Endometrial microvascular endothelial cells (primary cell): ENCODE data around the gene PPP2R1A. TPM values are rescaled to one million over a fixed set of nuclear protein-coding genes. Genes with fewer than 3 reads are reported as not detected.
"Not testable (repeated sequence)": the region's sequence is repeated elsewhere in the genome, so short reads cannot be mapped to it uniquely, and the experiment has no call there.

Experiments used
- in situ Hi-C: cut with HindIII; loops from 2 replicates; pipeline ENCODE4 v1.10.0; 2017; ENCODE audit warnings: low sequenced_read_pairs, low pct_unique_long_range_greater_than_20kb; ENCODE audit errors: inconsistent ontology term
- total RNA-seq: library from RNA; depleted of rRNA; stranded (reverse); fragments of >200 nt; gene quantifications from one replicate; pipeline ENCODE4 v1.2.3, GENCODE V29; 2015; ENCODE audit errors: inconsistent ontology term

The PPP2R1A gene
- total RNA-seq, 1 donor from 2014 or later: 327 TPM

DNA sequence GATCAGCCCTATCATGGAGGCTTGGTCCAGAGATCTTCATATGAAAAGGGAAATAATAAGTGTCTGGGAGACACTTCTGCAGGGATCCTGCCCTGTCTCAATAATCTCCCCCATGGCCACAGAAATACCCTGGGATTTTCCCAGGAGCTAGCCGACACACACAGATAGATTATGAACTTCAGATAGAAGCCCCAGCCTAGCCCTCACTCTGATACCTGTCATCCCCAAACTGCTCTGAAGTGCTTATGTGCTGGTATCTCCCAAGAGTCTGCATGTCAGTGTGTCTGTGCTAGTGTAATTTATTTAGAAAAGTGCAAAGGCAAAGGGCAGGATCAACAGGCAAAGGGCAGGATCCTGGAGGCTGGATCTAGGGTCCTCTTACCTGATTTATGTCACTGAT lies 40.8 kb downstream of the PPP2R1A start:
- in situ Hi-C loops: no loop called here

DNA sequence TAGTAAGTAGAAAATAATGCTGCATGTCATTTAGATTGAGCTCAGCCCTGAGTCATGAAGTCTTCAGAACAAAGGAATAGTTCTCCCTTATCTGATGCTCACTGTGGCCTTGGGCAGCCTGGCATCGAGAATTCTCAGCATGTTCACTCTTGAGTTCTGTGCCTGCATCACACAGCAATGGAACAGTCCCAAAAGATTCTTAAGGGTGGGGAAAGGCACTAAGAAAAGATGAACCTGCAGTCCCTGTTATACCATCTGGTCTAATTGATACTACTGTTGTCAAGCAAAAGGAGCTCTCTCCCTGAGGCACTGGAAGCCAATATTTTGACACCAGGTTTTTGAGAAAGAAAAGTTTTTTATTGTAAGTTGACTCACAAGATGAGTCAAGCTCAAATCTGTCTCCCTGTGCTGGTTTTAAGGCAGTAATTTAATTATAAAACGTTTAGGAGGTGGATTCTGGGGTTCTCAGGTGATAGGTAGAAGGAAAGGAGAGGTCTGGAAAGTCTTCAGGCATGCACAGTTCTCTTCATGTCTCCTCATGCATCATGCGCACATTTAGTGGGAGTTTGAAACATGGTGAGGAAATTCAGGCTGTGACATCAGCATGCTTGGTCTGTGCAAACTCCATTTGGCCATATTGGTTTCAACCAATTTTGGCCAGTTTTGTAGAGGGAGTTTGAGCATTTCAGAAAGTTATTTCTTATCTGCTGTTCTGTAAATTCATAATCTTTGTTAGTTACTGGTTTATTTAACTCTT lies 41.5 kb downstream of the PPP2R1A start:
- in situ Hi-C loops: no loop called here

DNA sequence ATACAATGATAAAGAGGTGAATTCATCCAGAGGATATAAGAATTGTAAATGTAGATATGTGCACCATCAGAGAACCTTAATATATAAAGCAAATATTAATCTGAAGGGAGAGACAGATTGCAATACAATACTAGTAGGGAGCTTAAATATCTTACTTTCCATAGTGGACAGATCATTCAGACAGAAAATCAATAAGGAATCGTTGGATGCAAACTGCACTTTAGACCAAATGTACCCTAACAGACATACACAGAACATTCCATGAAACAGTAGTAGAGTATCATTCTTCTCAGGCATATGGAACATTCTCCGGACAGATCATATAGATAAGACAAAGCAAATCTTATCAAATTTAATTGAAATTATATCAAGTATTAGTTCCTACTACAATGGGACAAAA lies 44.6 kb downstream of the PPP2R1A start:
- in situ Hi-C loops: no loop called here

DNA sequence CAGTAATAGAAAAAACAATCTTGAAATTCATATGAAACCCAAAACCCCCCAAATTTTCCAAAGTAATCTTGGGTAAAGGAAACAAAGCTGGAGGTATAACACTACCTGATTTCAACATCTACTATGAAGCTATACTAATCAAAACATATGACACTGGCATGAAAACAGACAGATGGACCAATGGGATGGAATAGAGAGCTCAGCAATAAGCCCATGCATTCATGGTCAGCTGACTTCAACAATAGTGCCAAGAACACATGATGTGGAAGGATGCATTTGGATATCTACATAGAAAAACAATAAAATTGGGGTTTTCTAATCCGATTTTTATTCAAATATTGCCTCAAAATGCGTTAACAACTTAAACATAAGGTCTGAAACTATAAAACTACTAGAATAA lies 47.3 kb downstream of the PPP2R1A start:
- in situ Hi-C loops: no loop called here

DNA sequence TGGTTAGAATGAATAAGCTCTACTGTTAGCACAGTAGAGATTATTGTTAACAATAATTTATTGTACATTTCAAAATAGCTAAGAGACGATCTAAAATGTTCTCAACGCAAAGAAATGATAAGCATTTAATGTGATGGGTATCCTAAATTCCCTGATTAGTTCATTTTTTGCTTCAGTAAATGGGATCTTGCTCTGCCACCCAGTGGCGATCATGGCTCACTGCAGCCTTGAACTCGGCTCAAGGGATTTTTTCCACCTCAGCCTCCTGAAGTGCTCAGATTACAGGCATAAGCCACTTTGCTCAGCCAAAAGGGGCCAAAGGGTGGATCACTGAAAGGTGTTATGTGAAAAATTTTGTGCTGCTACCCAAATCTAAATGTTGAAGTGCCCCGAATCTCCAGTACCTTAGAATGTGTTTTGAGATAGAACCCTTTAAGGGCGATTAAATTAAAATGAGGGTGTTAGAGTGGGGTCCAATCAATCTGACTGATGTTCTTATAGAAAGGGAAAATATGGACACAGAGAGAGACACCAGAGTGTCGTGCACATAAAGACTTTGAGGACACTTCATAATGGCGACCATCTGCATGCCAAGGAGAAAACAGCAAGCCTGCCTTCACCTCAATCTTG lies 48.0 kb downstream of the PPP2R1A start:
- in situ Hi-C loops: no loop called here

DNA sequence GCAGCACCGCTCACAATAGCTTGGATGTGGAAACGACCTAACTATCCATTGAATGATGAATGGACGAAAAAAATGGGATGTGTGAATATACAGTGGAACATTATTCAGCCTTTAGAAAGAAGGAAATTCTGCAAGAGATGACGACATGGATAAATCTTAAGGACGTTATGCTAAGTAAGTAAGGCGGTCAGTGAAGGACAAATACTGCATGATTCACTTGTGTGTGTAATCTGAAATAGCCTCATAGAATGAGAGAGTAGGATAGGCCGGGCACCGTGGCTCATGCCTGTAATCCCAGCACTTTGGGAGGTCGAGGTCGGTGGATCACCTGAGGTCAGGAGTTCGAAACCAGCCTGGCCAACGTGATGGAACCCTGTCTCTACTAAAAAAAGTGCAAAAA lies 54.2 kb downstream of the PPP2R1A start:
- in situ Hi-C loops: no loop called here

DNA sequence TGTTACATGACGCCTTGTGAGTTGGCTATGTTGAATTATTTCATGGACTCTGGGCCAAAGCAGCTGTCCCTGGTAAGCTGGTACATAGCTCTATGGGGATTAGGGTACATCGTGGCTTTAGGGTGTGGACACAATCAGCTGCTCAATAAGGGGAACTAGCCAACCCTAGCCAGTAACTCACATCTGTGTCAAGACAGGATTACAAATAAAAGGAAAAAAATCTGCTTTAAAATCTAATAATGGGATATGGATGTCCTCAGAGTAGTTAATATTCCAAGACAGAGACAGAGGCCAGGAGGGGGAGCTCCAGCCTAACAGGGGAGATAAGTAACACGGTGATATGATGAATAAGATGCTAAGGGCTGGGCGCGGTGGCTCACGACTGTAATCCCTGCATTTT lies 58.4 kb downstream of the PPP2R1A start:
- in situ Hi-C loops: no loop called here

DNA sequence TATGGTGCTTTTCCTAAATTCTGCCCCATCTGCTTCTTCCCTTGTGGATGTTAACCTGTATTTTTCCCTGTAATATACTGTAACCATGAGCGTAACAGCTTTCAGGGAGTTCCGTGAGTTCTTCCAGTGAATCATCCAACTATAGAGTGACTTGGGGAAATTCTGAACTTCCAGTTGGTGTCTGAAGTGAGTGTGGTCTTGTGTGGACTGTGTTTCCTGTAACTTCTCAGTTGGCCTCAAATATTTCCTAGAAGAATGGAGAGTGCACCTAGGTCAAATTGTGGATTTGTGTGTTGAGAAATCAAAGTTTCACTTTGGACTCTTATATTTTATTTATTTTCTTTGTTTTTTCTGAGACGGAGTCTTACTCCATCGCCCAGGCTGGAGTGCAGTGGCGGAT lies 68.6 kb downstream of the PPP2R1A start:
- in situ Hi-C loops: no loop called here

DNA sequence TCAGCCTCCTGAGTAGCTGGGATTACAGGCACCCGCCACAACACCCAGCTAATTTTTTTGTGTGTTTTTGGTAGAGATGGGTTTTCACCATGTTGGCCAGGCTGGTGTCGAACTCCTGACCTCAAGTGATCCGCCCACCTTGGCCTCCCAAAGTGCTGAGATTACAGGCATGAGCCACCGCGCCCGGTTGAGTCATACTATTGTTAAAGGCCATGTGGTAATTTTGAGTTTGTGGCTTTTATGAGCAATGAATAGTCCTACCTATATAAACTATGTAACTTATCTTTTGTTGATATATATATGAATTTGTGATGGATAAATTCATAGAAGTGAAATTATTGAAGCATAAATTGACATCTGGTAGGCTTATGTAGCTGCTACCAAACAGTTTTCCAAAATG lies 75.7 kb downstream of the PPP2R1A start:
- in situ Hi-C loops: not testable (repeated sequence)

DNA sequence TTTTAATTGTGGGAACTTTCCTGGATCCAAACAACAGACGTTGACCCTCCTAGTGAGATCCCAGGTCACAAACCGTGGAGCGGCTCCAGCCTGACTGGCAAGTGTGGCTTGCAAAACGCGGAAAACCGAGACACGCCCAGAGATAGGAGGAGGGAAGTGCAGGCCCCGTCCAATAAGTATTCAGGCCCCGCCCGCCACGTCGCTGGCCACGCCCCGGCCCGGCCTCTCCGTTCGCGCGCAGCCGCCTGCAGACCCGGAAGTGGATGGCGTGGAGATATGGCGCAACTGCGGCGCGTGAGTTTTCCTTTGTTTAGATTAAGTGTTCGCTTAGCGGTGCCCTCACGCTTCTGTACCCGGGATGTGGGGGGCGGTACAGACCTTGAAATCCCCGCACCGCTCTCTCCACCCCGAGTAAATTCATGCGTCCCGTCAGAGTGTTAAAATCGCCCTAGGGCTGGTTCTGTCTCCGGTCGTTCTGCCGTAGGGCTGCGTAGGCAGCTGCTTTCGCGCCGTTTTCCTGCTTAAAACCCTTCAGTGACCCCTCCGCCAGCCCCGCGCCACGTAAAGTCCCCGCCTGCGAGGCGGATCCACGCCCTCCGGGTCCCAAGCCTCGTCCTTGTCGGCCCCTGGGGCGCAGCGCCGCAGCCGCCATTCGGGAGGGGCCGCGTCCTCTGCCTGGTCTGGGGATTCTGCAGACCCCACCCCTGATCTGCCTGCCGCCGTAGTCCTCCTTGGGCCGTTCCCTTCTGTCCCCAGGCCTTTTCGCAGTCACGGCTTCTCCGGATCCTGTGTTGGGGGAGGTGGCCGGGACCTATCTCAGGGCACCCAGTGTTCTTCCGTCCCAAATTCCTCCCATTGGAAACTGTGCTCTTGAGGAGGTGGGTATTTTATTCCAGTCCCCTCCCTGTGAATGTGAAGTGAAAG lies 79.7 kb downstream of the PPP2R1A start, which contains the start of gene ZNF766:
TSS of gene ZNF766 (plus strand) at position 250 of the 924 bp plus-strand sequence. CDS start at position 277, 27 bp downstream.
- in situ Hi-C loops: no loop called here

DNA sequence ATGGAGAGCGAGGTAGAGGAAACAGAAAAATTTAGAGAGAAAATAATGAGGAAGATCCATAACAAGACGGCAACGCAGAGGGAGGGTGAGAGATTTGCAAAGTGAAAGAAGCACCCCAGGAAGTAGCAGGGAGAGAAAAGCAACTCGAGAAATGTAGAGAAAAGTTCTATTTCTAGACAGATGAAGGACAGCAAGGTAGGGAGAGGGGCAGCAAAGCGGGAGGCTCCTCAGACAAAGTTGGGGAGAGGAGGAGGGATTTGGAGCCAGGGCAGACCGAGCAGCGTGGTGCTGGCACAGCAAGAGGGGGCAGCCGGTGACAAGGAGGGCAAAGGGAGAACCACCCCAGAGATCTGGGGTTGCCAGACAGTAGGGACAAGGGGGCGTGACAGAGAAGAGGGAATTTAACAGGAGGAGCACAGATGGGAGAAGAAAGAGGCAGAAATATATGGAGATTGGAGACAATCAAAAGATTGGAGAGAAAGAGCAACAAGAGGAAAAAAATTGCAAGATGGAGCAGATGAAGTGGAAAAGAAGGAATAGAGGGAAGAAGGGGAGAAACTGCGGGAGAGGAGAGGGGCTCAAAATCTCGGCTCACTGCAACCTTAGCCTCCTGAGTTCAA lies 80.5 kb downstream of the PPP2R1A start:
- in situ Hi-C loops: no loop called here

DNA sequence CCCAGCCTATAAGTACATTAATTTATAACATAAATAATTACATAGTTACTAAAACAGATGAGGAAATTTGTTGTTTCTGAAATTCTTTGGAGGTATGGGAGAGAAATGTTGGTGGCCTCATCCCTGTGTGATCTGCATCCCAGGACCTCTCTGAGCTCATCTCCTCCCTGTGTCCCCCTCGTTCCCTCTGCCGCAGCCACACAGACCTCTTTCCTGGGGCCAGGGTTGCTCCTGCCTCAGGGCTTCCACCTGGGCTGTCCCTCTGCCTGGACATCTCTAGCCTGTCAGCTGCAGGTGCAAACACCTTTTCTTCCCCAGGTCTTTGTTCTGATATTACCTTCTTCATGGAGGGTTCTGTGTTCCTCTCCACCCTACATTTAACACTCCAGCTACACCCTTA lies 83.4 kb downstream of the PPP2R1A start:
- in situ Hi-C loops: no loop called here

DNA sequence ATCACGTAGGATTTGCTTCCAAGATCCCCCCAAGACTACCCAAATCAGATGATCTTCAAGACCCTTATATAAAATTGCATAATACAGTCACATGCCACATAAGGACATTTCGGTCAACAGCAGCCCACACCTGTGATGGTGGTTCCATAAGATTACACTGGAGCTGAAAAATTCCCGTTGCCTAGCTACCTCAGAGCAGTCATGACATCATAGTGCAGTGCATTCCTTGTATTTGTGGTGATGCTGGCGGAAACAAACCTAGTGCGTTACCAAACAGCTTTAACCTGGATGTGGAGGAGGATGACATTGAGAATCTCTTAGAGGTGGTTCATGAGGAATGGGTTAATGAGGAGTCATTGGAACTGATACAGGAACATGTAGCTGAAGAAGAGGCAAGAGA lies 84.3 kb downstream of the PPP2R1A start:
- in situ Hi-C loops: no loop called here

DNA sequence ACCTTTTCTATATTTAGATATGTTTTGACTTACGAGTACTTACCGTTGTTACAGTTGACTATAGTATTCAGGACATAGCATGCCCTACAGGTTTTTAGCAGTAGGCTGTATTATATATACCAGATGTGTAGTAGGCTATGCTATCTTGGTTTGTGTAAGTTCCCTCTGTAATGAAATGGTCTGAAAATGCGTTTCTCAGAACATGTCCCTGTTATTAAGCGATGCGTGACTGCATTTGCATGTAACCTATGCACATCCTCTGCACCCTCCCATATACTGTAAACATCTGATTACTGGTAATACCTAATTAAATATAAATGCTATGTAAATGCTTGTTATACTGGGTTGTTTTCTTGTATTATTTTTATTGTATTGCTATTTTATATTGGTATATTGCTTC lies 86.1 kb downstream of the PPP2R1A start:
- in situ Hi-C loops: no loop called here

DNA sequence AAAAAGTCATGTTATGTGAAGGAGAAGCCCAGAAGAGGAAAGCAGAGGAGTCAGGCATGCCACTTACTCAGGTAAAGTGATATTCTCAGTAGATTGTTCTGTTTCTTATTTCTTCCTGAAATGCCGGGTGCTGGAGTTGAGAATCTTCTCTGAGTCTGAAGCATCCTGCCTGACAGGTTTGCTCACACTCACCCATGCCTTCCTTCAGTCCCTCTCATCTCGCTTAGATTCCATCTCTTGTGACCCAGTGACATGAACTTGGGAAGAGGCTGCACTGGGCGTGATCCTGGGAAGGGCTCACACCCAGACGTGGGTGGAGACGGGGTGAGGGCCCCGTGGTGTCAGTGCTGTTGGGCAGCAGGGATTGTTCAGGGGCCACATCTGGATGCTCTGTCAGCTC lies 87.6 kb downstream of the PPP2R1A start:
- in situ Hi-C loops: no loop called here

Other genes with a start within 250 kb of the PPP2R1A start
- gene ZNF350, start 203.2 kb upstream of the PPP2R1A start, total RNA-seq: 16.4 TPM
- 0.93 TPM for gene ZNF615, start 181.8 kb upstream of the PPP2R1A start, total RNA-seq
- gene ZNF614, start 161.7 kb upstream of the PPP2R1A start, total RNA-seq: 7.5 TPM
- gene ZNF432, start 141.2 kb upstream of the PPP2R1A start, total RNA-seq: 1.6 TPM
- gene ZNF841, start 94.3 kb upstream of the PPP2R1A start, total RNA-seq: 5.9 TPM
- 4.2 TPM for gene ZNF616, start 50.1 kb upstream of the PPP2R1A start, total RNA-seq
- 2.2 TPM for gene ZNF836, start 18.4 kb upstream of the PPP2R1A start, total RNA-seq
- 3.9 TPM for gene ZNF766, start 79.5 kb downstream of the PPP2R1A start, total RNA-seq
- gene ZNF480, start 107.1 kb downstream of the PPP2R1A start, total RNA-seq: 3.4 TPM
- gene ZNF610, start 146.2 kb downstream of the PPP2R1A start, total RNA-seq: 0.93 TPM
- gene ZNF880, start 179.9 kb downstream of the PPP2R1A start, total RNA-seq: 8.5 TPM
- 11.1 TPM for gene ZNF528, start 207.8 kb downstream of the PPP2R1A start, total RNA-seq
- not detected for gene ZNF534, start 239.1 kb downstream of the PPP2R1A start, total RNA-seq